NB4 (cell line): ENCODE data around the gene FN1.

Experiments
- CTCF ChIP-seq: IDR thresholded peaks from one replicate; pipeline ENCODE4 v1.5.1; 2012; ENCODE audit warnings: low read depth, low read length
- MAX ChIP-seq: IDR thresholded peaks from 2 replicates; pipeline ENCODE4 v1.6.1; 2011; ENCODE audit warnings: low read depth, low read length

DNA sequence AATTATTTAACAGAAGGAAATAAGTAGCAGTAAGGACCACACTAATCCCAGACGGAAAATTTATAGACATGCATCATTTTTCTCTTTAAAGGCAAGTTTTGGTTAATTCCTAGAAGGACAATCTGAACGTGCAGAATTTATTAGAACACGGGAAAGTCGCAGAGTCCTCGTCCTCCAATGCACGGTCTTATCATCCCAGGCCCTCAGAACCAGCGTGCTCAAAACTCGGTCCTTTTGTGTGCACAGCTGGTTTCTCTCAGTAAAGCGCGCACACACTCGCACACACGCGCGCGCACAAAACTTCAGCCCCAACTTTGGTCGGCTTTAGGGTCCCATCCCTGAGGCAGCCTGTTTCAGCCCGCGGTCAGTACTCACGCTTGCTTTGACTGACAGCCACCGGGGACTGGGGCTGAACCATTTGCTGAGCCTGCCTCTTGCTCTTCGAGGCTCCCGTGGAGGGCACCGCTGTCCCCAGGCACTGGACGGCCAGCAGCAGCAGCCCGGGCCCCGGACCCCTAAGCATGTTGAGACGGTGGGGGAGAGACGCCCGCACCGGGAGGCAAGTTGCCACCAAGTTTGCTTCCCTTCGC lies 493 bp downstream of the FN1 start:
- no peak for TF ChIP-seq CTCF
- TF ChIP-seq MAX: no peak
